ENCODE measurements around the gene PCYT1A. TPM values are rescaled to one million over a fixed set of nuclear protein-coding genes. Genes with fewer than 3 reads are reported as not detected.

Gene PCYT1A
- polyA plus RNA-seq, 3 donors: 24.3 to 99.6 (median 31.6) TPM

GRCh38 chr3:196216089-196216564 is 71.4 kb downstream of the PCYT1A start, which contains the start of gene SLC51A:
SLC51A (plus strand) TSS chr3:196216534; CDS start chr3:196216713, 179 bp downstream.
- Histone ChIP-seq H4K20me1 (ENCODE audit: insufficient read depth, low read length) (no peaks in the 10 kb centered on the region), H3K79me2 (ENCODE audit: insufficient read depth, low read length) (no peaks in the 10 kb centered on the region), H3K36me3 (replicated peaks in 1 of 2; ENCODE audit: control insufficient read depth in 1 of 2, insufficient read depth in 2 of 2, low read length in 2 of 2) (no peaks in the 10 kb centered on the region), H3K27me3 (ENCODE audit: control insufficient read depth in 2 of 2, insufficient read depth in 2 of 2, low read length in 2 of 2) (no peaks in the 10 kb centered on the region), H3K4me1 (ENCODE audit: control insufficient read depth in 1 of 2, insufficient read depth in 2 of 2, low read length in 2 of 2) (peaks cover 36 to 43% of the 10 kb centered on the region in 2 donors), H3K4me3 (replicated peaks in 1 of 3; ENCODE audit: low read depth in 2 of 3, low read length in 3 of 3) (no peak within 1 kb of the TSS), H3K9me3 (replicated peaks in 1 of 2; ENCODE audit: control insufficient read depth in 1 of 2, insufficient read depth in 1 of 2, low read length in 2 of 2) (no peaks in the 10 kb centered on the region), H3K4me2 (replicated peaks; ENCODE audit: extremely low read depth, low read length, poor library complexity, severe bottlenecking) (no peak within 1 kb of the TSS), H3K27ac (ENCODE audit: low read depth in 1 of 2, low read length in 2 of 2) (no peak within 1 kb of the TSS), H3K9ac (ENCODE audit: insufficient read depth, low read length, poor library complexity, severe bottlenecking) (no peak within 1 kb of the TSS), H2AFZ (ENCODE audit: insufficient read depth, low read depth, low read length, poor library complexity, severe bottlenecking) (no peak within 1 kb of the TSS)
- intact Hi-C loops (cut with micrococcal nuclease): no loop called here
- Mint-ChIP-seq H3K27ac (peak within 1 kb of the TSS in 1 of 7 donors; percentile 76), H3K27me3 (ENCODE audit: low read depth in 3 of 3) (peaks cover 2 to 9% (median 4%) of the 10 kb centered on the region in 3 donors), H3K4me1 (peaks cover 41% of the 10 kb centered on the region), H3K9me3 (peaks cover 0 to 3% (median 0%) of the 10 kb centered on the region in 7 donors), H3K4me3 (no peak within 1 kb of the TSS), H3K36me3 (no peaks in the 10 kb centered on the region)
- DNase-seq: no peak
- no peak for TF ChIP-seq CTCF (IDR thresholded peaks at IDR 0.05)
- WGBS (ENCODE audit: insufficient coverage): 85% methylated on average over 8 of the region's 15 CpGs

GRCh38 chr3:196215493-196216020 is 72.0 kb downstream of the PCYT1A start:
- intact Hi-C loops (cut with micrococcal nuclease): no loop called here
- H3K27me3 Mint-ChIP-seq (ENCODE audit: low read depth in 3 of 3): peaks cover 2 to 9% (median 4%) of the 10 kb centered on the region in 3 donors
- Histone ChIP-seq H3K9ac (ENCODE audit: insufficient read depth, low read length, poor library complexity, severe bottlenecking) (no peak overlapping the region), H3K36me3 (replicated peaks in 1 of 2; ENCODE audit: control insufficient read depth in 1 of 2, insufficient read depth in 2 of 2, low read length in 2 of 2) (no peaks in the 10 kb centered on the region), H3K27ac (ENCODE audit: low read depth in 1 of 2, low read length in 2 of 2) (no peak overlapping the region), H3K79me2 (ENCODE audit: insufficient read depth, low read length) (no peaks in the 10 kb centered on the region), H2AFZ (ENCODE audit: insufficient read depth, low read depth, low read length, poor library complexity, severe bottlenecking) (no peak overlapping the region), H3K4me2 (replicated peaks; ENCODE audit: extremely low read depth, low read length, poor library complexity, severe bottlenecking) (no peak overlapping the region), H3K9me3 (replicated peaks in 1 of 2; ENCODE audit: control insufficient read depth in 1 of 2, insufficient read depth in 1 of 2, low read length in 2 of 2) (no peaks in the 10 kb centered on the region), H3K4me3 (replicated peaks in 1 of 3; ENCODE audit: low read depth in 2 of 3, low read length in 3 of 3) (no peak overlapping the region), H4K20me1 (ENCODE audit: insufficient read depth, low read length) (no peaks in the 10 kb centered on the region), H3K27me3 (ENCODE audit: control insufficient read depth in 2 of 2, insufficient read depth in 2 of 2, low read length in 2 of 2) (no peaks in the 10 kb centered on the region), H3K4me1 (ENCODE audit: control insufficient read depth in 1 of 2, insufficient read depth in 2 of 2, low read length in 2 of 2) (peaks cover 30 to 37% of the 10 kb centered on the region in 2 donors)
- WGBS (ENCODE audit: insufficient coverage): 60% methylated on average over 4 of the region's 10 CpGs
- peaks cover 0 to 3% (median 0%) of the 10 kb centered on the region in 7 donors for H3K9me3 Mint-ChIP-seq
- no peak for TF ChIP-seq CTCF (IDR thresholded peaks at IDR 0.05)
- peak overlapping the region in 1 of 7 donors; percentile 76 for H3K27ac Mint-ChIP-seq
- H3K4me3 Mint-ChIP-seq: no peak overlapping the region
- no peak for DNase-seq
- H3K4me1 Mint-ChIP-seq: peaks cover 36% of the 10 kb centered on the region
- H3K36me3 Mint-ChIP-seq: no peaks in the 10 kb centered on the region

Data from CD14-positive monocyte (primary cell).